ENCODE results near the gene CEBPA.

DNA sequence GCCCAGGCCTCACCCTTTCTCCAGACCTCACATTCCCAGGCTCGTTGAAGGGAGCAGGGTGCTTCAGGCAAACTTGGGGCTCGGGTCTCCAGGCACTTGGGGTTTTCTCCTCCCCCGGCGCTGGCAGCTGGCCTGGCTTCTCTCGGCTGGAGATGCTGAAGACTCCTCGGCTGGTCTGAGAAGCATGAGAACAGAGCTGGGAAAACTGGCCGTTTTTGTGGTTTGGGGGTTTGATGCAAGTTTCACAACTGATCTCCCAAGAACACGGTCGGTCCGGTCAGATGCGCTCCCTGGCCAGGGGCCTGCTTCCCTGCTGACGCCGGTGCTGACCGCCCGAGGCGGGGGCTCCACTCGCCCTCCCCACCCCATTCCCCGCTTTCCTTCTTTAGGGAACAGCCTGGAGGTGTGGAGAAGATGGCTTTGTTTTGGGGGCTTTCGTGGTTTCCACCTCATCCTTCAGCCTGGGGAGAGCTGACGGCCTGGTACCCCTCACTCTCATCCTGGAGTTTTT, 35.3 kb downstream of the CEBPA start:
- TF ChIP-seq POLR2A (IDR thresholded peaks at IDR 0.05): no peak
- TF ChIP-seq, protein P1, sequence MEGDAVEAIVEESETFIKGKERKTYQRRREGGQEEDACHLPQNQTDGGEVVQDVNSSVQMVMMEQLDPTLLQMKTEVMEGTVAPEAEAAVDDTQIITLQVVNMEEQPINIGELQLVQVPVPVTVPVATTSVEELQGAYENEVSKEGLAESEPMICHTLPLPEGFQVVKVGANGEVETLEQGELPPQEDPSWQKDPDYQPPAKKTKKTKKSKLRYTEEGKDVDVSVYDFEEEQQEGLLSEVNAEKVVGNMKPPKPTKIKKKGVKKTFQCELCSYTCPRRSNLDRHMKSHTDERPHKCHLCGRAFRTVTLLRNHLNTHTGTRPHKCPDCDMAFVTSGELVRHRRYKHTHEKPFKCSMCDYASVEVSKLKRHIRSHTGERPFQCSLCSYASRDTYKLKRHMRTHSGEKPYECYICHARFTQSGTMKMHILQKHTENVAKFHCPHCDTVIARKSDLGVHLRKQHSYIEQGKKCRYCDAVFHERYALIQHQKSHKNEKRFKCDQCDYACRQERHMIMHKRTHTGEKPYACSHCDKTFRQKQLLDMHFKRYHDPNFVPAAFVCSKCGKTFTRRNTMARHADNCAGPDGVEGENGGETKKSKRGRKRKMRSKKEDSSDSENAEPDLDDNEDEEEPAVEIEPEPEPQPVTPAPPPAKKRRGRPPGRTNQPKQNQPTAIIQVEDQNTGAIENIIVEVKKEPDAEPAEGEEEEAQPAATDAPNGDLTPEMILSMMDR (IDR thresholded peaks at IDR 0.05): no peak

All from ovary (tissue), 3 donors.